GM19372 (cell line): ENCODE results near the gene MEF2A.
A peak's percentile ranks its signal among the peaks of the same experiment; 100 is the strongest.

Experiments used
- ATAC-seq: cut with Tn5 transposase; IDR thresholded peaks from one replicate; pipeline ENCODE4 v1.9.1; 2021; ENCODE audit warnings: mild to moderate bottlenecking, low read depth, moderate library complexity; ENCODE audit not compliant: unreplicated experiment

MEF2A gene

GRCh38 chr15:99683000-99683670 lies 117.4 kb downstream of the MEF2A start:
- ATAC-seq = no peak

GRCh38 chr15:99686290-99686689 lies 120.5 kb downstream of the MEF2A start:
- ATAC-seq = no peak

GRCh38 chr15:99692825-99693224 lies 127.0 kb downstream of the MEF2A start:
- ATAC-seq = no peak

GRCh38 chr15:99696096-99696495 lies 130.3 kb downstream of the MEF2A start:
- ATAC-seq = no peak

GRCh38 chr15:99702895-99703602 lies 137.3 kb downstream of the MEF2A start:
- no peak for ATAC-seq

GRCh38 chr15:99703603-99704443 lies 138.0 kb downstream of the MEF2A start:
- no peak for ATAC-seq

- ATAC-seq = peak; percentile 47
Measured at GRCh38 chr15:99704444-99704838, 138.7 kb downstream of the MEF2A start.

GRCh38 chr15:99706557-99707303 lies 140.9 kb downstream of the MEF2A start:
- no peak for ATAC-seq

- peak; percentile 47 for ATAC-seq
Measured at GRCh38 chr15:99707473-99708270, 141.9 kb downstream of the MEF2A start.

GRCh38 chr15:99708563-99708962 lies 142.8 kb downstream of the MEF2A start:
- no peak for ATAC-seq

GRCh38 chr15:99709243-99709986 lies 143.6 kb downstream of the MEF2A start:
- no peak for ATAC-seq

GRCh38 chr15:99711625-99712024 lies 145.8 kb downstream of the MEF2A start:
- no peak for ATAC-seq

- no peak for ATAC-seq
Measured at GRCh38 chr15:99712415-99712814, 146.6 kb downstream of the MEF2A start.

GRCh38 chr15:99716540-99717095 lies 150.8 kb downstream of the MEF2A start:
- no peak for ATAC-seq

- ATAC-seq = peak; percentile 30
Measured at GRCh38 chr15:99717161-99718009, 151.6 kb downstream of the MEF2A start.

- no peak for ATAC-seq
Measured at GRCh38 chr15:99718421-99718820, 152.6 kb downstream of the MEF2A start.

- ATAC-seq = peak; percentile 74
Measured at GRCh38 chr15:99719096-99719541, 153.3 kb downstream of the MEF2A start.

- ATAC-seq = no peak
Measured at GRCh38 chr15:99720533-99720932, 154.7 kb downstream of the MEF2A start.
